Measurements from ENCODE around the gene ATG12.

- TF ChIP-seq CTCF (conservative IDR thresholded peaks at IDR 0.05; ENCODE audit: low read depth, low read length) (no peak), EZH2 (IDR thresholded peaks at IDR 0.05; ENCODE audit: low read length, unreplicated experiment) (no peak), EZH2phosphoT487 (IDR thresholded peaks at IDR 0.05; ENCODE audit: borderline replicate concordance, low read length) (no peak)
These were observed 15.7 kb upstream of the ATG12 start for GRCh38 chr5:115857057-115857479.

Measured in PC-3 (cell line).